Measurements from ENCODE around the gene EPB41. TPM values are rescaled to one million over a fixed set of nuclear protein-coding genes. Genes with fewer than 3 reads are reported as not detected.

Gene EPB41
- total and polyA plus RNA-seq, 9 of the 15 experiments (the other 6 are each of a cell fraction or from before 2014, with no cell fraction given): 3.7 to 213 (median 141) TPM

GRCh38 chr1:28882009-28882628 is 32.2 kb upstream of the EPB41 start (continued):
- TF ChIP-seq RAD21 (CRISPR knock-in tag; conservative IDR thresholded peaks at IDR 0.05 in 1 of 2, IDR thresholded peaks at IDR 0.05 in 1 of 2): peak; percentile 100
- TF ChIP-seq MGA (IDR thresholded peaks at IDR 0.05): no peak
- TF ChIP-seq CCNT2 (IDR thresholded peaks at IDR 0.05; ENCODE audit: borderline replicate concordance, extremely low read depth, insufficient read length, low read depth, low read length): peak; percentile 31
- no peak for TF ChIP-seq YBX1 (IDR thresholded peaks at IDR 0.05)
- peak; percentile 74 to 95; a peak in 3 of 4 replicates for TF ChIP-seq HDAC1 (IDR thresholded peaks at IDR 0.05)
- peak; percentile 78 for TF ChIP-seq KLF16 (IDR thresholded peaks at IDR 0.05)
- peak; percentile 84 for TF ChIP-seq GABPA (tag; conservative IDR thresholded peaks at IDR 0.05; ENCODE audit: low read depth)
- peak; percentile 97 for TF ChIP-seq BCOR (IDR thresholded peaks at IDR 0.05)
- TF ChIP-seq TGIF2 (CRISPR knock-in tag; IDR thresholded peaks at IDR 0.05): no peak
- no peak for TF ChIP-seq CSDE1 (IDR thresholded peaks at IDR 0.05)
- no peak for TF ChIP-seq SREBF2 (CRISPR knock-in tag; IDR thresholded peaks at IDR 0.05)
- TF ChIP-seq MTA1 (IDR thresholded peaks at IDR 0.05; ENCODE audit: borderline replicate concordance): peak; percentile 80; the same call in 1 of the 2 replicates
- TF ChIP-seq KHSRP (IDR thresholded peaks at IDR 0.05): no peak
- no peak for TF ChIP-seq POLR2G (IDR thresholded peaks at IDR 0.05; ENCODE audit: low read depth, low read length)
- no peak for TF ChIP-seq ZNF780A (CRISPR knock-in tag; IDR thresholded peaks at IDR 0.05)
- no peak for TF ChIP-seq ZNF561 (CRISPR knock-in tag; conservative IDR thresholded peaks at IDR 0.05)
- peak in 1 of 2 experiments; percentile 97; a peak in 2 of 3 replicates for TF ChIP-seq CBX3 (IDR thresholded peaks at IDR 0.05; ENCODE audit: borderline replicate concordance in 1 of 2, low read length in 2 of 2)
- no peak for TF ChIP-seq SRSF9 (IDR thresholded peaks at IDR 0.05; ENCODE audit: borderline replicate concordance, low read depth, low read length)
- TF ChIP-seq ELF4 (CRISPR knock-in tag; IDR thresholded peaks at IDR 0.05): peak; percentile 85
